GM04503 (cell line): ENCODE results near the gene ABCA1.
"Not testable (repeated sequence)": the region's sequence is repeated elsewhere in the genome, so short reads cannot be mapped to it uniquely, and the experiment has no call there.

ENCODE experiments used
- DNase-seq: peaks from one replicate; pipeline ENCODE4 v3.0.0-alpha.2; 2012; ENCODE audit warnings: low read depth

The ABCA1 gene

DNA sequence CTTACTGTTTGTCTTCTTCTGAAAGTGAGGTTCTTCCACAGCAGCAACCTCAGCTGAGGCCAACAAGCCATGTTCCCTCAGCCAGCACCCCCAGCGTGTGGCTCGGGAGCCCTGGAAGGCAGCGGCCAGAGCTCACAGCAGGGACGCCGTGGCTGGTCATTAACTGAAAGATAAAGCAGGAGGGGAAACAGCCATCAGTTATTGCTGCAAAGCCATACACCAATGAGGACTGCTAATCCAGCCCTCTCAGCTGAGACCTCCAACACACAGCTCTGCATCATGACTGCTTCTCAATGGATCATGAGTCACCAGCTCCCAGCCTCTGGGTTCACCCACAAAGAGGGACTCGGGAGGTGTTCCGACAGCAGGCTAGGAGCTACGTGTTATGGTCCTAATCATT lies 24.3 kb downstream of the ABCA1 start:
- no peak for DNase-seq

DNA sequence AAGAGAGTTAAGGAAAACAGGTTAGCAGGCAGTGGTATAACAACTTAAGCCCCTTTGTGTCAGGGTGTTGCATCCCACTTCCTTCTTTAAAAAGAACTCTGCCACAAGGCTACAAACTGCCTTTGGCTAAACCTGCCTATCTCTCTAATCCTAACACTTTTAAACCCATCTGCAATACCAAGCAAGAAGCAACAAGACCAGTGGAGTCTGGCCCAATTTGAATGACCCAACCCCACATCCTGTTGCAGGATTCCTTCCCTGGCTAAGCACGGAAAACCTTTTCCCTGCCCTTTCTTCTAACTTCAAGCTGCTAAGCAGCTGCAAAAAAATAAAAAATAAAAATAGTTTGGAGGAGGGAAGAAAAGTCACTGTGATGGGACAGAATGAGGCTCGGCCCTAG lies 27.1 kb downstream of the ABCA1 start:
- no peak for DNase-seq

DNA sequence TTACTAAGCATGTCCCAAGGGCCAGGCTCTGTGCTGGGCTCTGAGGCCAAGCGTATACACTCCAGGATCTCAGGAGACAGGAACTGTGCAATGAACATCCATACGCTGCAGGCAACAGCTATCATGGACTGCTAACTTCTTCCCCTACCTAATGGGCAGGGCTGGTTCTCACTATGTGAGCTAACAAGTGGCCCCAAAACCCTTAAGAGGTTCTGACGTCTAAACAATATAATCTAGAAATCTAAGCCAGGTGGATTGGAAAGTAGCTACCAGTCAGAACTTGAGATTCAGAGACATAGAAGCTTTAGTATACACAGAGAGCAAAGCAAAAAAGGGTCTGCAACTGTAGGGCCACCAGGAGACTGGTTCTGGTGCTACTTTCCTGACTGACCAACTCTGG lies 27.6 kb downstream of the ABCA1 start:
- DNase-seq: no peak

DNA sequence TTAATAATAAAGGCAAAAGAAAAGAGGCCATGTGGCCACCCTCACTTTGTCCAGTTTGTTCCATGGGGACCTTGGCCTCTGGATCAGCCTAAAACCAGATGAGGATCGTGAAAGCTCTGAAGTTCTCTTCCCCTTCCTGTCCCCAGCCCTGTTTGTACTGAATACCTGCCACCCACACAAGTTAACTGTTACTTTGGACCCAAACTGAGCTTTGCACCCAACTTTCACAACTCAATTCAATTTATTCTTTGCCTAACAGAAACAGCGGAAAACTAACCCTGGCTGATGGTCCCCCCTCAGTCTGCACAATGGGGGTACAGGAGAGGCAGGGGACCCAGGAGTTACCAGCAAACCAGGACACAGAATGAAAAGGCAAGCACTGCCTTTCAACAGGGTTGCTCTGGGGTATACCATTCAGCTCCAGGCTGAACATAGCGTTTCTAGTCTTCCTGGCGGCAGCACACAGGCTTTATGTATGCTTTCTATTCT lies 28.2 kb downstream of the ABCA1 start:
- DNase-seq: no peak

DNA sequence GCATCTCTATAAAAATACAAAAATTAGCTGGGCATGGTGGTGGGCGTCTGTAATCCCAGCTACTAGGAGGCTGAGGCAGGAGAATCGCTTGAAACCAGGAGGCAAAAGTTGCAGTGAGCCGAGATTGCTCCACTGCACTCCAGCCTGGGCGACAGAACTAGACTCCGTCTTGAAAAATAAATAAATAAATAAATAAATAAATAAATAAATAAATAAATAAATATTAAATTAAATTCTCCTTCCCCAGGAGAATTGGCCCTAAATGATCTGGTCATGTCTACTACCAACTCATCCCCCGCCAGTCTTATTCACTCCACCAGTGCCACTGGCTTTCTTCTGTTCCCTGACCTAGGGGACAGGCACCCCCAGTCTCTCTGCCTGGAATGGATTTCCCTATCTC lies 29.6 kb downstream of the ABCA1 start:
- DNase-seq: not testable (repeated sequence)

DNA sequence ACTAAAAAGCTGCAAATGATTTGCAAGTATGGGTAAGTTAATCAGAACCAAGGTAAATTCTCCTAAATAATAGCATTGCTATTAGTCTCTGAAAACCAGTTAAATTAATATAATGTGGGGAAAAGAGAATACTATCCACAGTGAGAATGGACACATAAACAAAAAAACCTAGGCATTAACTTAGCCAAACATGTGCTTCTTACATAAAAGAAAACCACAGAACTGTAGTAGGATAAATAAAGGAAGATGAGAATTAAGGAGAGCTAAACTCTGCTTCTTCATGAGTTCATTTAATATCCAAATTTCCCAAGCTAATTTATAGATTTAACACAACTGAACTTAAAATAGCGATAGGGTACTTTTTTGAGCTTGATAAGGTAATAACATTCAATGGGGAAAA lies 31.8 kb downstream of the ABCA1 start:
- no peak for DNase-seq

DNA sequence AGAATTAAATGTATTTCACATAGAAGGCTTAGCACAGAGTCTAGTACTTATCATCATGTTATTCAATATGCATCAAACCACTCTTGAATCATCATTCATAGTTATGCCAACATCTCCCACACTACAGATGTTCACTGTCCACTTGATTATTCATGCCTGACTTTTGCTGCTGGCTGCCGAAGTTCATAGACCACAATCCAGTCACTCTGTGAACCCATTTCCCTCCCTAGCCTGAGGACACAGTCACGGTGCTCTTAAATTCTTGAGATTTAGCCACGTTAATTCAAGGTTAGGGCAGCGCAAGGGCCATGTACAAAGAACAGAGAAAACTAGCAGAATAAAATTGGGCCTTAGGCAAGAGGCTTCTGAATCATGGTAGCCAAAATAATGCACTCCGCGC lies 32.4 kb downstream of the ABCA1 start:
- no peak for DNase-seq

DNA sequence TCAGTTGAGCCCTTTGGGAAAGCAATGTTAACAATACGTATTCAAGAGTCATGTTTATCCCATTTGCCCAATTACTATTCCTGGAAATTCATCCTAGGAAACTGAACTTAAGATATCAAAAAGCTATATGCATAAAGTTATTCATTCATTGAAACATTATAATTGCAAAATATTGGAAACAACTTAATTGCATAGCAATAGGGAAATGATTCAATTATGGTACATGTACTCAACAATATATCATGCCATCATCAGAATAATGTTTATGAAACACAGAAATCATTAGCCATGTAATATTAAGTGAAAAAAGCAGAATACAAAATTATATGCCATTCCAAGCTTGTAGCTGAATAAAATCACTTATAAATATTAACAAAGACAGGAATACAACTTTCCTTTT lies 35.3 kb downstream of the ABCA1 start:
- DNase-seq: no peak

DNA sequence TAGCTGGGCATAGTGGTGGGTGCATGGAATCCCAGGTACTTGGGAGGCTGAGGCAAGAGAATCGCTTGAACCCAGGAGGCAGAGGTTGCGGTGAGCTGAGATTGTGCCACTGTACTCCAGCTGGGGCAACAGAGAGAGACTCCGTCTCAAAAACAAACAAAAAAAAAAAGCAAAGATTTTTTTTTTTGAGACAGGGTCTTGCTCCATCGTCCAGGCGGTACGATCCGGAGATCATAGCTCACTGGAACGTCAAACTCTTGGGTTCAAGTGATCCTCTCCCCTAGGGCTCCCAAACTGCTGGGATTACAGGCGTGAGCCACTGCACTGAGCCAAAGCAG lies 37.6 kb downstream of the ABCA1 start:
- DNase-seq: no peak

DNA sequence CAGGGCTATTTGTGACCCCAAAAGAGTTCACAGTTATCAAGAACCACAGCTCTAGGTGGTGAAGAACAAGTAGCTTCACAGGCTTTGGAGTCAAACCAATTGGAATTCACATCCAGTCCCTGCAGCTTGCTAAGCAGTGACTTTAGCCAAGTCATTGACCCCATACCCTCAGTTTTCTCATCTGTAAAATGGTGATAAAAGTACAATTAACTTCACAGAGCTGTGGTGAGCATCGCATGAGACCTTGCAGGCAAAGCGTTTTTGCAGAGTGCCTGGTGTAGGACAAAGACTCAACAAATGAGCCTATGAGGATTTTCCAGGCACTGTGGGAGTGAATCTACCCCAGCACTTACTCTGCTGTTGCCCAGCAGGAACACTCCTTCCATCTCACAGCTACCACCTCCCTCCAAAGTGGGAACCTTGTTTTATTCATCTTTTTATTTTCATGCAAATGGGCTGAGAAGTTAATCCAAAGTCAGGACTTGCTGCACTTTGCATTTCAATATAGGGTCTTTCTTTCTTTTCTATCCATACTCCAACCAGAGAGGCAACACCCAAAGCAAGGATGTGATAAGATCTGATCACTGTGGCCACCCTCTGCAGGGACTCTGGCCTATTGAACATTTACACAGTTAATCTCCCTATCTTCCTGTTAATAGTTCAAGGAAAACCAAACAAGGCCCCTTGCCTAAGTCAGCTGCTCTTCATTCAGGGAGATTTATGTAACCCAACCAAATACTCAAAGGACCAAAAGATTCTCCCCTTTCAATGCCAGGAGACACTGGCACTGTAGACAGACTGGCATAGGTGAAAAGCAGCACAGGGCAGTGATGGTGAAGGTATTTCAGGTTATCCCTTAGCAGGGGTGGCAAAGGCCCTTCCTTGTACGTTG lies 41.9 kb downstream of the ABCA1 start:
- DNase-seq: no peak

DNA sequence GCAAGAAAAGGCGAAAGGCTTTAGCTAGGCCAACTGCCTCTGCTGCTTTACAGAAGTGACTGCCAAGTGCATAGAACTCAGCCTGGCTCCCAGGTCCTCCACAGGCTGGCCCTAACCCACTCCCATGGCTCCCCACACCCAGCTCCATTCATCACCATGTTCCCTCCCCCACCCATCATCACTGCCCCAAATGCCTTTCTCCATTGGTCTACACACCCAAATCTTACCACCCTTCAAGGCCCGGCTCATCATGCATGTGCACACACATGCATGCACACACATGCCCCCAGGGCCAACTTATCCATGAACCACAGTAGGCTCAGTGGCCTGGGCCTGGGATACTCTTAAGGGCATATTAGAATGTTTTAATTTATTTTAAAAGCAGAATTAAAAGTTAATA lies 44.8 kb downstream of the ABCA1 start:
- no peak for DNase-seq

DNA sequence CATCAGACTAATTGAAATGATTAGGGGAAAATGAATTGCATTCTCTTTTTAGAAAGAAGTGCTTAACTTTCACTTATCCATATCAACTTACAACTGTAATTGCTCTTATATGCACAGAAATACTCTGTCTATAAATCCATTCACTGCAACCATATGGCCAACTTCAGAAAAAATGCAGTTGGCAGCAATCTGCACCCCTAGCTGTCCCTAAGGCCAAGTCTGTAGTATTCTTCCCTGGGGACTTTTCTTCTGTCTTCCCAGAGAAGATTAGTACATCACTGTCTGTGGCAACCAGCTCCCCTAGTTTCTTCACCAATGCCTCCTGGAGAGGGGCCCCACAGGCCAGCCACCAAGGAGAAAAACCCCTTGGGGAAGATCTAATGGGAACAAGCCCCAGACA lies 45.4 kb downstream of the ABCA1 start:
- DNase-seq: no peak

DNA sequence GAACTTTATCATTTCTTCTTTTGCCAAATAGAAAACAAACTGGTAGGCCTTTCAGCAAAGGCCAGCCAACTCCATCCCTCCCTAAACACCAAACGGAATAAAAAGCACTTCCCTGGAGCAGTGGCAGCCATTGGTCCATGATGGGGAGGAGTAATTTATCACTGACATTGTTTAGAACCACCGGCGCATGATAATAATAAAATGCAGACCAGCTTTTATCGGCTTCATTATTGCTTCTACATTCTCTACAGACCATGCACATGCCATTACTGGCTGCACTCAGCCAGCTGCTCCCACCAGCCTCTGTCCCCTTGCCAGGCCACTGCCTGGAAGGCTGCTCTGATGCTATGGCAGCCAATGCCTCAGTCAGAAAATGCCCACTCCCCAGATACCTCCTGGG lies 45.9 kb downstream of the ABCA1 start:
- DNase-seq: no peak

DNA sequence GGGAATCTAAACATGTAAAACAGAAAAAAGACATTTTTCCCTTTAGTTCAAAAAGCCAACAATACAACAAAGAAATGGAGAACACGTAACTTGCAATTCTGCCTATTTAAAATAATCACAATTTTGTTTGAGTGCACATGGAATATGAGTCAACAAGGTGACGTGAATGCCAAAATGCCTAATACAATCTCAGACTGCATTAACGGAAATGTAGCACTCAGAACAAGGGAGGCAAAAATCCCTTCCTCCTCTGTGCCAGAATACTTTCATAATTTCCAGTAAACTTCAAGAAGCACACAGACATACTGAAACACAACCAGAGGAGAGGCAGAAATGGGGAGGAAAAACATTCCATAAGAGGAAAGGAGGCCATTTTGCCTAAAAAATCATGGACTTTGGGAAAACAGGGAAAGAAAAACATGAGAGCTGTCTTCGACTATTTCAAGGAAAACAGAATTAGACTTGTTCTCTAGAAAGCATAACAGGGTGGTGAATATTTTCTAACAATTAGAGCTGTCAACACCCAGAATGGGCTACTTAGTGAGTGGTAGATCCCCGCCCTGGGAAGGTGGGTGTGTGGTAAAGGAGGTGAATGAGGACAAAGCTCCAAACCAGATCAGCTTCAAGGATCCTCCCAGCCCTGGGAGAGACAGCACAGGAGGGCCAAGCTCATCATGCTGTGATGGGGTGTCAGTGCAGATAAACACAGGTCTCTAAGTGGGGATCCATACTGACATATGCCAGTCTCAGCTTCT lies 48.2 kb downstream of the ABCA1 start:
- no peak for DNase-seq

DNA sequence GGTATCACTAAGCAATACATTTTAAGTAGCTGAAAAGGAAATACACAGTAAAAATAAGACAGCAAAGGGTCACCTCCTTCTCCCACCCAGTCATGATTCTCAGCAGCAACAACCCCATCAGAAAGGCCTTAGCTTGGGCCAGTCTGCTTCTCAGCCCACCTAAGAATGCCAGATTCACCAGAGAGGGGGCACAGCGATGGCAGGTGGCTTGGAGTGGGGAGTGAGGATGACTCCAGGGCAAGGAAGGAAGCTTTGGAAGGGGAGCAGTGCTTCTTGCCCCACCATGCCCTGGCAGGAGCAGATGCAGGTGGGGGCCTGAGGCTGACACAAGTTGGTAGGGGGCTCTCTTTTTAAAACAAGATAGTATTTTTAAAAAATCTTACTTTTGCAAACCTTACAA lies 51.4 kb downstream of the ABCA1 start:
- no peak for DNase-seq

DNA sequence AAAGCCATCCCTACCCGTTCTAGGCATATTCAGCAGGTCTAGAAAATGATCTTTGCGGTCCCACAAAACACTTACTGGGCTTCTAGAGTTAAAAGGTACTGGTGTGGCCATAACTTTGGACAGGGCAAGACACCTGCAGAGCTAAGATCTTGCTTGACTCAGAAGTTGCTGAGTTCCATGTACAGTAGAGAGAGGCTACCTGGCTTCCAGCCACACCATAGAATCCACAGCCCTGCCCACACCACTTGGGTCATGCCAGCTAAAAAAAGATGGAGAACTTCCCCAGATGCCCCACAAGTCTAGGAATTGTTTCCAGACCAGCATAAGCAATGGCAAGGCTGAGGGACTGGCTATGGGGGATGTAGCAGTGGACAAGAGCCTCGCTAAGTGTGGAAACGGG lies 52.1 kb downstream of the ABCA1 start:
- DNase-seq: no peak

DNA sequence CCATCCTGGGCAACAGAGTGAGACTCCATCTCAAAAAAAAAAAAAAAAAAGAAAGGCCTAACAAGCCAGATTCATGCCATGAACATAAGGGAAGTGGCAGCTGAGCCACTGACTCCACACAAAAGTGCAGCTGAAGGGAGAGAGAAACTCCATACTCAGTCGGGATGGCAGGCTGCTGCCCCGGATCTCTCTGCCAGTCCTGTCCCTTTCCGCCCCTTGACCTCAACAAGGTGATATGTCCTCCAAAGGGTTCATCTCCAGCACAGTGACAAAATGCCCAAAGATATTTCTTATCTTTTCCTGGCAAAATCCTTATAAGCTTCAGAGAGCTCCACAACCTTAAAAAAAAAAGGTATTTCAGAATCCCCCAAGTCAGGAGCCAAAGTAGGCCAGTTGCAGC lies 52.6 kb downstream of the ABCA1 start:
- no peak for DNase-seq

DNA sequence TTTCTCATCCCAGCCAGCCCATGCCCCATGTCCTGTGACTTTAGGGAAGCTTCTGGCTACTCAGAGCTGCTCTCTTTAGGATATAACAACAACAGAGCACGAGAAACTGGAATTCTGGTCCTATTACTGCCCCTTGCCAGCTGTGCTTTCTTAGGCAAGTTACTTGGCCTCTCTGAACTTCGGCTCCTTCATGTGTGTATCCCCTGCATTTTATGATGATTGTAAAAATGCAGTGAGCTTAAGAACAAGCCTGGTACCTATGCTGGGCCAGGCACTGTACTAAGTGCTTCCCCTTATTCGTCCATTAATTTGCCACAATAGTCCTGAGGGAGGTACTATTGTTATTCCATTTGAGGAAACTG lies 54.5 kb downstream of the ABCA1 start:
- no peak for DNase-seq

DNA sequence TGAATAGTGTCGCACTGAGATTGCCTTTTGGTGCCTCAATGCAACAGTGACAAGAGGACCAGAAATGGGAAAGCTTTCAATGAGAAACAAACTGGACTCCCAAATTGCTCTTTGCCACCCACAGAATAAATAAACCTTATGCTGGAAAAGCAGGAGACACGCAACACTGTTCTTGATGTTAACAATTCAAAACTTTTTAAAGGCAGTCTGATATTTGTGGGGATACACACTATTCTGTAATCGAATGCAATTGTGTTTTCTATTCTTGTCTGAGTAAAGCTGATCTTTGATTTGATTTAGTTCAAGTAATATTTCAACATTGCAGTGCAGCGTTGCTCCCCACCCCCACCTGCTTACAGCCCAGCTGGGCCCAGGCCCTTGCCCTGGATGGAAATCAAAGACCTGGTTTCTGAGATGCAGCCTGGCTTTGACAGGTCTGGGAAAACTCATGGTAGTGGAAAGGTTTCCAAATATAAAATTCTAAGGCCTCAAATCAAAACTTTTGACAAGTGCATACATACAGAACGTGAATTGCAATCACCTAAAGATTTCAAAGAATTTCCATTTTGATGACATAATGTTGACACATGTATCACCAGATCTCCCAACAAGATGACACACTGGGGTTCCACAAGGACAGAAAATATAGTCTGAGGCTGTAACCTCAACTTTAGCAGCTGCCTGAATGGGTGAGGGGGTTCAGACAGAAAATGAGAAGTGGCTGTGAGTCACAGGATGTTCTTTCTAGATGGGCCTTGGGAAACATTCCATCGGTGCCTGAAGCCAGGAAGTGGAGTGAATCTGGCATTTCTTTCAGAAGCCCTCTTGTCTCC lies 55.1 kb downstream of the ABCA1 start:
- DNase-seq: peak; percentile 84

DNA sequence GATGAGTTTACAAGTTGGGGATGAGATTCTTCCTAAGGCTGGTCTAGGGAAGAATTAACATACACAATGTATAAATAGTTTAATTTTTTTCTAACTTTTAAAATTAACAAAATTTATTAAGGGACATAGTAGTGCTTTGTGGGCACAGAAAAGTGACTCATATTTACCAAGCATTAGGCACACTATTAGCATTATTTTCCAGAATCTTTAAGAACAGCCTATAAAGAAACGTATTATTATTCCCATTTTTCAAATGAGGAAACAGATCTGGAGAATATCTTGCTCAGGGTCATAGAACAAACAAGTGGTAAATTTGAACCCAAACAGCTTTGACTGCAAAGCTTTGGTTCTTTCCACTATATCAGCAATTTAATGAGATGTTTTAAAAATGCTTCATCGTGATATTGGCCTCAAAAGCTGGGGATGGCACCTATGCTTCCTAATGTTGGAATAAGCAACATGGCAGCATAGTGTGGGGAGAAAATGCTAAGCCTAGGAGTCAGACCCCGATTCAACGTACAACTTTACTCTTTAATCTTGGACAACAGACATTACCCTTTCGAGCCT lies 55.9 kb downstream of the ABCA1 start:
- DNase-seq: no peak

DNA sequence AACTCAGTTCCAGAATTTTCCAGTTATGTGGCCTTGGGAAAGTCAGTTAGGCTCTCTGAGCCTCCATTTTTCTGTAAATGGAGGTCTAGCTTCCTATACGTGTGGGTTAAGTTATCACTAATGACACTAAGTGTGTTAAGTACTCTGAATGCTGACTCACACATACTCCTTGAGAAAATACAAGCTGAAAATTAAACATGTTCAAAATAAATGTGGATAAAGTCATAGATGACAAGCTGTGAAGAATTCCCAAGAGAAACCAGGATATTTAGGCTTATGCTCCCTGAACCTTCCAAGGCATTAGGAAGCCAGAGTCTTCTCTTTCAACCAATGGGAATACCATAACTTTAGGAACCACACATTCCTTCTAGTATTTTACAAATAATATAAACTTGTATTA lies 58.1 kb downstream of the ABCA1 start:
- no peak for DNase-seq

DNA sequence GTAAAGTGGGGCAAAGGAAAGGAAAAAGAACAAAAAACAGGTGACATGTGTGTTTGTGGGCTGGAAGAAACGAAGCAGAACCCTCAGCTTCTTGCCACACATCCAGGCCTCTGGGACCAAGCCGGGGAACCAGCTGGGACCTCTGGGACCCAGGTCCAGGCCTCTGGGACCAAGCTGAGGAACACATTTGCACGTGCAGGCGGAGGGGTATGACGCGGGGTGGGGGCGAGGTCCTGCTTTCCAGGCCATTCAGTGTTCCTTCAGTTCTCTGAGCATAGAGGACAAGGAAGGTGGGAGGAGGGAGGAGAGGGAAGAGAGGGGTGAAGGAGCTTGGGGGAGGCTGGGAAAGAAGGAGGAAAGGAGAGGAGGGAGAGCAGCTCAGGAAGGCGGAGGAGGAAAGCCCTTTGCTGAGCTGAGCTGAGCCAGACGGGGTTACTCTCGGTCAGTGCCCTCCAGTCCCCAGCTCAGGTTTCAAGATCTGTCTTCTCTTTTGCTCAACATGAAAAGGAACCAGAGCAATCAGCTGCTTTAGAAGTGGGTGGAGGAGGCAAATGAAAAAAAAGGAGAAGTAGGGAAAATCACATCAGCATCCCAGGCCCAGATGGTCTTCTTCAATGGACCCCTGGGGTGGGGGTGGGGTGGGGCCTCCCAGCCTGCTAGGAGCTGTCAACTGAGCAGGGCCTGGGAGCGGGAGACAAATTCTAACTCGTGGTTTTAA lies 59.1 kb downstream of the ABCA1 start:
- DNase-seq: no peak
